ENCODE results near the gene SLC46A1. TPM values are rescaled to one million over a fixed set of nuclear protein-coding genes. Genes with fewer than 3 reads are reported as not detected.

The SLC46A1 gene
- polyA plus RNA-seq, result 6.7 and 17.2 TPM in 2 replicates

GRCh38 chr17:28405632-28406472 lies at the start of gene SLC46A1:
SLC46A1 (minus strand) TSS chr17:28406212; CDS start chr17:28406114, 98 bp downstream.

GRCh38 chr17:28371245-28372202 lies 34.5 kb downstream of the SLC46A1 start, which contains the start of gene SARM1:
SARM1 (plus strand) TSS chr17:28371694; CDS start chr17:28372033, 339 bp downstream.

GRCh38 chr17:28370035-28370743 lies 35.8 kb downstream of the SLC46A1 start, which contains the start of gene VTN:
VTN (minus strand) TSS chr17:28370307; CDS start chr17:28370203, 104 bp downstream.

GRCh38 chr17:28364665-28365363 lies 41.2 kb downstream of the SLC46A1 start, which contains the start of gene SEBOX:
SEBOX (minus strand) TSS chr17:28365199; CDS start chr17:28365151, 48 bp downstream.

GRCh38 chr17:28357061-28357900 lies 48.7 kb downstream of the SLC46A1 start, which contains the start of gene POLDIP2:
POLDIP2 (minus strand) TSS chr17:28357527; CDS start chr17:28357448, 79 bp downstream.

Other genes with a start within 250 kb of the SLC46A1 start
- 27.8 and 29.2 TPM in 2 replicates for gene TMEM97, start 87.0 kb downstream of the SLC46A1 start, polyA plus RNA-seq
- gene IFT20, start 70.7 kb downstream of the SLC46A1 start, polyA plus RNA-seq, result 58.0 and 84.5 TPM in 2 replicates
- 9.6 and 14.1 TPM in 2 replicates for gene TNFAIP1, start 70.5 kb downstream of the SLC46A1 start, polyA plus RNA-seq
- gene POLDIP2, start 48.7 kb downstream of the SLC46A1 start, polyA plus RNA-seq, result 15.2 and 17.8 TPM in 2 replicates
- not detected in 2 replicates for gene SEBOX, start 41.0 kb downstream of the SLC46A1 start, polyA plus RNA-seq
- not detected in 2 replicates for gene VTN, start 35.9 kb downstream of the SLC46A1 start, polyA plus RNA-seq
- gene SARM1, start 34.5 kb downstream of the SLC46A1 start, polyA plus RNA-seq, result 0.22 and 3.2 TPM in 2 replicates
- not detected in 2 replicates for gene SLC13A2, start 67.4 kb upstream of the SLC46A1 start, polyA plus RNA-seq
- gene FOXN1, start 100.1 kb upstream of the SLC46A1 start, polyA plus RNA-seq, result not detected in 2 replicates
- 12.3 and 30.0 TPM in 2 replicates for gene UNC119, start 146.4 kb upstream of the SLC46A1 start, polyA plus RNA-seq
- 60.9 and 88.9 TPM in 2 replicates for gene PIGS, start 165.3 kb upstream of the SLC46A1 start, polyA plus RNA-seq
- gene ALDOC, start 170.7 kb upstream of the SLC46A1 start, polyA plus RNA-seq, result 19,909 and 22,599 TPM in 2 replicates
- 202 and 262 TPM in 2 replicates for gene SPAG5, start 192.8 kb upstream of the SLC46A1 start, polyA plus RNA-seq
- gene RSKR, start 208.0 kb upstream of the SLC46A1 start, polyA plus RNA-seq, result 9.8 and 10.9 TPM in 2 replicates
- 4.0 and 4.4 TPM in 2 replicates for gene BLTP2, start 238.9 kb upstream of the SLC46A1 start, polyA plus RNA-seq